NCI-H2081 (cell line): ENCODE results near the gene TARS2.

Experiments used
- DNase-seq, 2 experiments: peaks; one replicate each; lab custom pipeline; 2025; lab: John Stamatoyannopoulos, UW

The TARS2 gene

DNA sequence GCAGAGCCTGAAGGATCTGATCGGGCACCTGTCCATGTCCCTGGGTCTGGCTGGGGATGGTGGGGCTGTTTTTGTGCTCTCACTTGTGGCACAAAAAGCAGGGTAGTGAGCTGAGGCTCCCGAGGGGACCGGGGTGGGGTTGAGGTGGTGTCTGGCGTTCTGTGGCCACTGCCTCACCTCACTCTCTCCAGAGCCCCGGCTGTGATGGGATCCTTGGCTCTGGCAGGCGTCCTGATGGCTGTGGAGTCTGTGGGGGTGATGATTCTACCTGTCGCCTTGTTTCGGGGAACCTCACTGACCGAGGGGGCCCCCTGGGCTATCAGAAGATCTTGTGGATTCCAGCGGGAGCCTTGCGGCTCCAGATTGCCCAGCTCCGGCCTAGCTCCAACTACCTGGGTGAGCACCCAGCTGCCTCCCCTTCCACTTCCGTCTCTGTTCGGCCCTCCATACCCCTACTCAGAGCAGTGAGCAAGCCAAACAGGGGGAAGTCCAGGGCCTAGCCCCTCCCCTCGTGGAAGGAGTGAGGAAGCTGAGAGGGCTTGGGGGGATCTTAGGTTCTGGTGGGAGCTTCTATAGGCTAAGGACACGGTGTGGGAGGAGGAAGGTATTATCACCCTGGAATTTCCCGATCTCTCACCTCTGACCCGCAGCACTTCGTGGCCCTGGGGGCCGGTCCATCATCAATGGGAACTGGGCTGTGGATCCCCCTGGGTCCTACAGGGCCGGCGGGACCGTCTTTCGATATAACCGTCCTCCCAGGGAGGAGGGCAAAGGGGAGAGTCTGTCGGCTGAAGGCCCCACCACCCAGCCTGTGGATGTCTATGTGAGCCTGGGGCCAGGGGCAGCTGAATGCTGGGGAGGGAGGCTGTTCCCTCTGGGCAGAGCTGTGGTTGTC, 69.0 kb downstream of the TARS2 start:
- DNase-seq = no peak

- DNase-seq = no peak
Observed at GRCh38 chr1:150557065-150557600, 69.9 kb downstream of the TARS2 start.
